DND-41 (cell line): ENCODE data around the gene KIAA1549.

Experiments used
- ATAC-seq: fragments of 200-7000 bp; cut with Tn5 transposase; 3 replicates; pipeline ENCODE4 v1.9.1; 2021; ENCODE audit warnings: low read depth; ENCODE audit not compliant: insufficient read depth
- DNase-seq: peaks from one replicate; pipeline ENCODE4 v3.0.0-alpha.2; 2020
- H2AFZ ChIP-seq: 2 replicates; pipeline ENCODE4 v1.6.0; 2012; ENCODE audit warnings: low read depth, low read length
- H3K27ac ChIP-seq: 2 replicates; pipeline ENCODE4 v1.5.1; 2012; ENCODE audit warnings: low read length, inconsistent platforms
- H3K27me3 ChIP-seq: fragments of 200-600 bp; sonication (generic); 2 replicates; pipeline ENCODE4 v1.6.0; 2012; ENCODE audit warnings: low read length, mild to moderate bottlenecking, inconsistent platforms; ENCODE audit not compliant: insufficient read depth, poor library complexity
- H3K36me3 ChIP-seq: 2 replicates; pipeline ENCODE4 v1.5.1; 2012; ENCODE audit warnings: low read length, inconsistent platforms; ENCODE audit not compliant: insufficient read depth
- H3K4me1 ChIP-seq: 2 replicates; pipeline ENCODE4 v1.5.1; 2012; ENCODE audit warnings: mild to moderate bottlenecking, low read length; ENCODE audit not compliant: insufficient read depth
- H3K4me2 ChIP-seq: 2 replicates; pipeline ENCODE4 v1.6.0; 2012; ENCODE audit warnings: mild to moderate bottlenecking, moderate library complexity, low read length, inconsistent platforms; ENCODE audit not compliant: insufficient read depth
- H3K4me3 ChIP-seq, 2 experiments: fragments of 200-600 bp in 1 of 2; shearing (Covaris generic) in 1 of 2; 2 replicates each; pipeline ENCODE4 v1.5.1; 2012 to 2016; ENCODE audit warnings: inconsistent platforms in 2 of 2, low read length in 2 of 2, mild to moderate bottlenecking in 2 of 2, low read depth in 1 of 2, moderate library complexity in 1 of 2
- H3K79me2 ChIP-seq: 2 replicates; pipeline ENCODE4 v1.6.0; 2012; ENCODE audit warnings: low read length, inconsistent platforms; ENCODE audit not compliant: insufficient read depth
- H3K9ac ChIP-seq: 2 replicates; pipeline ENCODE4 v1.6.0; 2012; ENCODE audit warnings: low read depth, mild to moderate bottlenecking, inconsistent platforms, low read length, moderate library complexity
- H3K9me3 ChIP-seq: 2 replicates; pipeline ENCODE4 v1.5.1; 2012; ENCODE audit warnings: low read length, moderate library complexity, mild to moderate bottlenecking, inconsistent platforms; ENCODE audit not compliant: insufficient read depth, severe bottlenecking
- H4K20me1 ChIP-seq: 2 replicates; pipeline ENCODE4 v1.6.0; 2012; ENCODE audit warnings: low read length; ENCODE audit not compliant: insufficient read depth
- CTCF ChIP-seq: IDR thresholded peaks from 2 replicates; pipeline ENCODE4 v1.5.1; 2012; ENCODE audit warnings: borderline replicate concordance, low read length, moderate library complexity, mild to moderate bottlenecking; ENCODE audit not compliant: poor library complexity, severe bottlenecking; ENCODE audit errors: extremely low read depth
- EZH2 ChIP-seq: IDR thresholded peaks from 3 replicates; pipeline ENCODE4 v1.6.1; 2012; ENCODE audit warnings: borderline replicate concordance, low read depth, mild to moderate bottlenecking, moderate library complexity, low read length, inconsistent platforms; ENCODE audit not compliant: severe bottlenecking

The KIAA1549 gene

GRCh38 chr7:138832966-138833365 is 148.2 kb downstream of the KIAA1549 start:
- Histone ChIP-seq H4K20me1 (no peaks in the 10 kb centered on the region), H3K4me1 (no peaks in the 10 kb centered on the region), H3K27me3 (no peaks in the 10 kb centered on the region), H3K4me3 (no peak overlapping the region), H3K36me3 (no peaks in the 10 kb centered on the region), H2AFZ (no peak overlapping the region), H3K4me2 (no peak overlapping the region), H3K79me2 (no peaks in the 10 kb centered on the region), H3K9me3 (no peaks in the 10 kb centered on the region), H3K27ac (no peak overlapping the region), H3K9ac (no peak overlapping the region)
- TF ChIP-seq CTCF (no peak), EZH2 (no peak)
- ATAC-seq: no peak
- DNase-seq: no peak

DNA sequence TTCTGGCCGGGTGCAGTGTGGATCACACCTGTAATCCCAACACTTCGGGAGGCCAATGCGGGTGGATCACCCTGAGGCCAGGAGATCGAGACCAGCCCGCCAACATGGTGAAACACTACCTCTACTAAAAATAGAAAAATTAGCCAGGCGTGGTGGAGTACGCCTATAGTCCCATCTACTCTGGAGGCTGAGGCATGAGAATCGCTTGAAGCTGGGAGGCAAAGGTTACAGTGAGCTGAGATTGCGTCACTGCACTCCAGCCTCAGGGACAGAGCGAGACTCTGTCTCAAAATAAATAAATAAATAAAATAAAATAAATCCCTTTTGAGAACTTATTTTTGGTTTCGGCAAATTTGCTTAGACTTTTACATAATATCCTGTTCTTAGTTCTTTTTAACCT is 151.9 kb downstream of the KIAA1549 start:
- H3K9me3 ChIP-seq: no peaks in the 10 kb centered on the region
- no peaks in the 10 kb centered on the region for H3K79me2 ChIP-seq
- no peak for ATAC-seq
- H3K36me3 ChIP-seq: no peaks in the 10 kb centered on the region
- TF ChIP-seq EZH2 (no peak), CTCF (no peak)
- no peak overlapping the region for H3K4me3 ChIP-seq
- no peak overlapping the region for H3K4me2 ChIP-seq
- no peak overlapping the region for H3K9ac ChIP-seq
- H4K20me1 ChIP-seq: no peaks in the 10 kb centered on the region
- H3K27ac ChIP-seq: no peak overlapping the region
- no peak overlapping the region for H2AFZ ChIP-seq
- no peaks in the 10 kb centered on the region for H3K27me3 ChIP-seq
- DNase-seq: no peak
- no peaks in the 10 kb centered on the region for H3K4me1 ChIP-seq

GRCh38 chr7:138828302-138828701 is 152.9 kb downstream of the KIAA1549 start:
- Histone ChIP-seq H3K9me3 (no peaks in the 10 kb centered on the region), H3K36me3 (no peaks in the 10 kb centered on the region), H3K27ac (no peak overlapping the region), H3K79me2 (no peaks in the 10 kb centered on the region), H3K4me1 (no peaks in the 10 kb centered on the region), H4K20me1 (no peaks in the 10 kb centered on the region), H2AFZ (no peak overlapping the region), H3K4me3 (no peak overlapping the region), H3K27me3 (no peaks in the 10 kb centered on the region), H3K4me2 (no peak overlapping the region), H3K9ac (no peak overlapping the region)
- no peak for TF ChIP-seq EZH2
- TF ChIP-seq CTCF: no peak
- ATAC-seq: no peak
- DNase-seq: no peak

DNA sequence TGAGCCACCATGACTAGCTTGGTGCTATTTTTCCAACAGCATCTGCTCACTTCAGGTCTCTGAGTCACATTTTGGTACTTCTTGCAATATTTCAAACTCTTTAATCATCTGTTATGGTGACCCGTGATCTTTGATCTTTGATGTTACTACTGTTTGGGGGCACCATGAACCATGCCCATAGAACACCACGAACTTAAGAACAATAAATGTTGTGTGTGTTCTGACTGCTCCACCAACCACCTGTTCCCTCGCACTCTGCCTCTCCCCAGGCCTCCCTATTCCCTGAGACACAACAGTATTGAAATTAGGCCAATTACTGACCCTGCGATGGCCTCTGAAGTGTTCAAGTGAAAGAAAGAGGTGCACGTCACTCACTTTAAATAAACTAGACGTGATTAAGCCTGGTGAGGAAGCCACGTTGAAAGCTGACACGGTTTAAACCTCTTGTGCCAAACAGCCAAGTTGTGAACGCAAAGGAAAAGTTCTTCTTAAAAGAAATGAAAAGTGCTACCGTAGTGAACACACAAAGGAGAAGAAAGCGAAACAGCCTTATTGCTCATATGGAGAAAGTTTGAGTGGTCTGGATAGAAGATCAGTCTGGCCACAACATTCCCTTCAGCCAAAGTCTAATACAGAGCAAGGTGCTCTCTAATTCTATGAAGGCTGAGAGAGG is 156.0 kb downstream of the KIAA1549 start:
- Histone ChIP-seq H3K4me3 (no peak overlapping the region), H3K4me1 (no peaks in the 10 kb centered on the region), H3K9ac (no peak overlapping the region), H3K36me3 (no peaks in the 10 kb centered on the region), H3K27ac (no peak overlapping the region), H3K4me2 (no peak overlapping the region), H3K79me2 (no peaks in the 10 kb centered on the region), H4K20me1 (no peaks in the 10 kb centered on the region), H2AFZ (no peak overlapping the region), H3K9me3 (no peaks in the 10 kb centered on the region), H3K27me3 (no peaks in the 10 kb centered on the region)
- TF ChIP-seq EZH2: no peak
- TF ChIP-seq CTCF: no peak
- ATAC-seq (no peak), DNase-seq (no peak)
